CD14-positive monocyte (primary cell): ENCODE measurements around the gene PLEKHJ1. TPM values are rescaled to one million over a fixed set of nuclear protein-coding genes. Genes with fewer than 3 reads are reported as not detected.

Experiments used
- DNase-seq, 3 donors: peaks; one replicate each; pipeline ENCODE4 v3.0.0-alpha.2; 2011 to 2022
- H2AFZ ChIP-seq: 2 replicates; pipeline ENCODE4 v1.6.0; 2012; ENCODE audit warnings: mild to moderate bottlenecking, low read depth, low read length, inconsistent platforms; ENCODE audit not compliant: insufficient read depth, poor library complexity, severe bottlenecking
- H3K27ac ChIP-seq, 2 donors: 1 replicate in 1 of 2; 2 replicates in 1 of 2; pipeline ENCODE4 v1.5.1; 2012 to 2013; ENCODE audit warnings: low read length in 2 of 2, control low read depth in 1 of 2, inconsistent platforms in 1 of 2, low read depth in 1 of 2, mild to moderate bottlenecking in 1 of 2
- H3K27me3 ChIP-seq, 2 donors: one replicate each; pipeline versions ENCODE4 v1.6.0 to v1.6.1; 2011 to 2013; ENCODE audit warnings: low read length in 2 of 2; ENCODE audit not compliant: control insufficient read depth in 2 of 2, insufficient read depth in 2 of 2
- H3K36me3 ChIP-seq, 2 donors: replicated peaks in 1 of 2; 1 replicate in 1 of 2; 2 replicates in 1 of 2; pipeline versions ENCODE4 v1.5.1 to v1.6.1; 2012 to 2013; ENCODE audit warnings: low read length in 2 of 2, control low read depth in 1 of 2, inconsistent platforms in 1 of 2, mild to moderate bottlenecking in 1 of 2; ENCODE audit not compliant: insufficient read depth in 2 of 2, control insufficient read depth in 1 of 2
- H3K4me1 ChIP-seq, 2 donors: 1 replicate in 1 of 2; 2 replicates in 1 of 2; pipeline versions ENCODE4 v1.5.1 to v1.6.1; 2012 to 2013; ENCODE audit warnings: low read length in 2 of 2, control low read depth in 1 of 2, inconsistent platforms in 1 of 2, mild to moderate bottlenecking in 1 of 2, moderate library complexity in 1 of 2; ENCODE audit not compliant: insufficient read depth in 2 of 2, control insufficient read depth in 1 of 2
- H3K4me2 ChIP-seq: replicated peaks from 2 replicates; pipeline ENCODE3; 2012; ENCODE audit warnings: low read length, moderate library complexity, mild to moderate bottlenecking; ENCODE audit not compliant: poor library complexity, severe bottlenecking; ENCODE audit errors: extremely low read depth
- H3K4me3 ChIP-seq, 3 experiments: fragments of 200-600 bp in 1 of 3; sonication (generic) in 1 of 3; replicated peaks in 1 of 3; 1 replicate in 2 of 3; 2 replicates in 1 of 3; pipeline ENCODE4 v1.5.1; 2011 to 2013; ENCODE audit warnings: low read length in 3 of 3, mild to moderate bottlenecking in 3 of 3, control low read depth in 2 of 3, low read depth in 2 of 3, inconsistent platforms in 1 of 3, moderate library complexity in 1 of 3
- H3K79me2 ChIP-seq: 2 replicates; pipeline ENCODE4 v1.6.0; 2012; ENCODE audit warnings: mild to moderate bottlenecking, control low read depth, inconsistent platforms, low read length, moderate library complexity; ENCODE audit not compliant: insufficient read depth
- H3K9ac ChIP-seq: 2 replicates; pipeline ENCODE4 v1.6.0; 2017; ENCODE audit warnings: low read length, mild to moderate bottlenecking; ENCODE audit not compliant: insufficient read depth, poor library complexity, severe bottlenecking
- H3K9me3 ChIP-seq, 2 donors: replicated peaks in 1 of 2; 1 replicate in 1 of 2; 2 replicates in 1 of 2; pipeline versions ENCODE4 v1.5.1 to v1.6.1; 2012 to 2013; ENCODE audit warnings: low read length in 2 of 2, control low read depth in 1 of 2; ENCODE audit not compliant: control insufficient read depth in 1 of 2, insufficient read depth in 1 of 2
- H4K20me1 ChIP-seq: 2 replicates; pipeline ENCODE4 v1.6.0; 2012; ENCODE audit warnings: mild to moderate bottlenecking, low read length, control low read depth, moderate library complexity; ENCODE audit not compliant: insufficient read depth
- H3K27ac Mint-ChIP-seq, 7 donors: one replicate each; pipeline ENCODE4 v1.8.0; 2020; ENCODE audit warnings: mild to moderate bottlenecking in 7 of 7, mixed read lengths in 7 of 7, moderate library complexity in 6 of 7, inconsistent platforms in 2 of 7
- H3K27me3 Mint-ChIP-seq, 3 donors: one replicate each; pipeline ENCODE4 v1.8.0; 2021 to 2022; ENCODE audit warnings: low read depth in 3 of 3, mild to moderate bottlenecking in 3 of 3, mixed read lengths in 3 of 3, moderate library complexity in 3 of 3, inconsistent platforms in 1 of 3
- H3K36me3 Mint-ChIP-seq, 2 donors: one replicate each; pipeline ENCODE4 v1.8.0; 2020; ENCODE audit warnings: mixed read lengths in 2 of 2, inconsistent platforms in 1 of 2, mild to moderate bottlenecking in 1 of 2
- H3K4me1 Mint-ChIP-seq: one replicate; pipeline ENCODE4 v1.8.0; 2020; ENCODE audit warnings: mild to moderate bottlenecking, mixed read lengths
- H3K4me3 Mint-ChIP-seq, 2 donors: one replicate each; pipeline ENCODE4 v1.8.0; 2020; ENCODE audit warnings: mild to moderate bottlenecking in 2 of 2, mixed read lengths in 2 of 2, moderate library complexity in 1 of 2
- H3K9me3 Mint-ChIP-seq, 7 donors: one replicate each; pipeline ENCODE4 v1.8.0; 2020 to 2022; ENCODE audit warnings: mixed read lengths in 7 of 7, mild to moderate bottlenecking in 6 of 7, moderate library complexity in 6 of 7, inconsistent platforms in 2 of 7
- WGBS: methylation state at CpG from one replicate; pipeline ENCODE4 v1.1.5; 2013; ENCODE audit warnings: missing lambda C conversion rate; ENCODE audit not compliant: insufficient coverage; 5-methylcytosine and 5-hydroxymethylcytosine counted together
- intact Hi-C, 2 donors: fragments of 100-400 bp; cut with micrococcal nuclease; formaldehyde crosslinking; loops; one replicate each; pipeline versions ENCODE4 v1.15.0 to v1.15.1; 2023
- polyA plus RNA-seq, 3 donors: library from polyadenylated mRNA; depleted of rRNA in 1 of 3; unstranded in 2 of 3; stranded (reverse) in 1 of 3; fragments of 300-500 nt in 2 of 3; fragments of >200 nt in 1 of 3; fragmentation: Illumina TruSeq in 2 of 3; gene quantifications; 1 replicate in 2 of 3; 2 replicates in 1 of 3; pipeline ENCODE4 v1.2.3, GENCODE V29; 2012 to 2021
- TF ChIP-seq, protein P1 (sequence below): fragments of 200-600 bp; IDR thresholded peaks from one replicate; pipeline ENCODE4 v1.8.0; 2022; ENCODE audit warnings: antibody characterized with exemption, mild to moderate bottlenecking

Gene PLEKHJ1
- polyA plus RNA-seq, 3 donors, result 62.1 to 90.0 (median 69.0) TPM

DNA sequence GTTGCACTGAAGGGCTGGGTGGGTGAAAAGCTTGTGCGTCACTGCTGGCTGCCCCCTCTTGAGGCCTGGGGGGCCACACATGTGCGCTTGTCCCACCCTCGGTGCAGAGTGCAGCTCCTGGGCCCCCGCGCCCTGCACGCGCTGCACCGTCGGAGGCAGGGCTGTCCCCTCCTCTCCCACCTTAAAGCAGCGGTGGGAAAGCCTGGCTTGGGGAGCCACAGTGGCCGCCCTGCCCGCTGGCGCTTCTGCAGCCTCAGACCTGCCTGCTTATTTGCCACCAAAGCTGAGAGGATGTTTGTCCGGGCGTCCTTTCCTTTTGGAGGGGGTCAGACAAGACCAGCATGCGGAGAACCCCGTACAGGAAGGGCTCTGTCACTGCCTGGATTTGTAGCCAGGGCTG lies 26.7 kb downstream of the PLEKHJ1 start:
- WGBS, result 97% methylated on average over 12 of the region's 17 CpGs
- H3K4me3 Mint-ChIP-seq, result no peak overlapping the region
- no peak overlapping the region for H3K4me2 ChIP-seq
- no peak for DNase-seq
- no peaks in the 10 kb centered on the region for H3K9me3 ChIP-seq
- H3K27ac ChIP-seq, result no peak overlapping the region
- H3K4me1 ChIP-seq, result no peaks in the 10 kb centered on the region
- no peaks in the 10 kb centered on the region for H3K79me2 ChIP-seq
- H3K36me3 Mint-ChIP-seq, result peaks cover 54 to 92% of the 10 kb centered on the region in 2 donors
- no peak overlapping the region for H3K9ac ChIP-seq
- H3K9me3 Mint-ChIP-seq, result no peaks in the 10 kb centered on the region
- H3K4me1 Mint-ChIP-seq, result no peaks in the 10 kb centered on the region
- intact Hi-C loops, result no loop called here
- H4K20me1 ChIP-seq, result peaks cover 11% of the 10 kb centered on the region
- no peak overlapping the region for H3K4me3 ChIP-seq
- peaks cover 79 to 88% of the 10 kb centered on the region in 2 donors for H3K36me3 ChIP-seq
- TF ChIP-seq, protein P1, sequence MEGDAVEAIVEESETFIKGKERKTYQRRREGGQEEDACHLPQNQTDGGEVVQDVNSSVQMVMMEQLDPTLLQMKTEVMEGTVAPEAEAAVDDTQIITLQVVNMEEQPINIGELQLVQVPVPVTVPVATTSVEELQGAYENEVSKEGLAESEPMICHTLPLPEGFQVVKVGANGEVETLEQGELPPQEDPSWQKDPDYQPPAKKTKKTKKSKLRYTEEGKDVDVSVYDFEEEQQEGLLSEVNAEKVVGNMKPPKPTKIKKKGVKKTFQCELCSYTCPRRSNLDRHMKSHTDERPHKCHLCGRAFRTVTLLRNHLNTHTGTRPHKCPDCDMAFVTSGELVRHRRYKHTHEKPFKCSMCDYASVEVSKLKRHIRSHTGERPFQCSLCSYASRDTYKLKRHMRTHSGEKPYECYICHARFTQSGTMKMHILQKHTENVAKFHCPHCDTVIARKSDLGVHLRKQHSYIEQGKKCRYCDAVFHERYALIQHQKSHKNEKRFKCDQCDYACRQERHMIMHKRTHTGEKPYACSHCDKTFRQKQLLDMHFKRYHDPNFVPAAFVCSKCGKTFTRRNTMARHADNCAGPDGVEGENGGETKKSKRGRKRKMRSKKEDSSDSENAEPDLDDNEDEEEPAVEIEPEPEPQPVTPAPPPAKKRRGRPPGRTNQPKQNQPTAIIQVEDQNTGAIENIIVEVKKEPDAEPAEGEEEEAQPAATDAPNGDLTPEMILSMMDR, result no peak
- H3K27ac Mint-ChIP-seq, result peak overlapping the region in 2 of 7 donors; percentile 35 to 40
- no peak overlapping the region for H2AFZ ChIP-seq
- H3K27me3 Mint-ChIP-seq, result peaks cover 0 to 2% (median 0%) of the 10 kb centered on the region in 3 donors
- H3K27me3 ChIP-seq, result no peaks in the 10 kb centered on the region

- Histone ChIP-seq H3K4me1 (no peaks in the 10 kb centered on the region), H2AFZ (no peak overlapping the region), H3K27ac (no peak overlapping the region), H3K36me3 (peaks cover 74 to 88% of the 10 kb centered on the region in 2 donors), H4K20me1 (peaks cover 14% of the 10 kb centered on the region), H3K79me2 (no peaks in the 10 kb centered on the region), H3K9me3 (no peaks in the 10 kb centered on the region), H3K4me3 (no peak overlapping the region), H3K9ac (no peak overlapping the region), H3K27me3 (no peaks in the 10 kb centered on the region), H3K4me2 (no peak overlapping the region)
- intact Hi-C loops, result no loop called here
- Mint-ChIP-seq H3K27ac (peak overlapping the region in 1 of 7 donors; percentile 40), H3K36me3 (peaks cover 54 to 92% of the 10 kb centered on the region in 2 donors), H3K9me3 (no peaks in the 10 kb centered on the region), H3K4me3 (no peak overlapping the region), H3K4me1 (no peaks in the 10 kb centered on the region), H3K27me3 (peaks cover 0 to 2% (median 0%) of the 10 kb centered on the region in 3 donors)
- DNase-seq, result no peak
- 92% methylated on average over 8 of the region's 10 CpGs for WGBS
- TF ChIP-seq, protein P1, result no peak
Measured at GRCh38 chr19:2208975-2209374, 27.2 kb downstream of the PLEKHJ1 start.
